HG02798 (cell line): Measurements from ENCODE around the gene DDX28.
A peak's percentile ranks its signal among the peaks of the same experiment; 100 is the strongest.

Source experiments
- ATAC-seq: cut with Tn5 transposase; IDR thresholded peaks from one replicate; pipeline ENCODE4 v1.9.1; 2021; ENCODE audit warnings: mild to moderate bottlenecking; ENCODE audit not compliant: unreplicated experiment, poor library complexity

The DDX28 gene

GRCh38 chr16:68022728-68023537, at the start of gene DDX28, which contains the start of gene DUS2:
Gene DDX28, minus strand, starts transcription at chr16:68023232. Its CDS starts 30 bp downstream, at chr16:68023202.
Gene DUS2, plus strand, starts transcription at chr16:68023284. Its CDS starts 14,740 bp downstream, at chr16:68038024.
- ATAC-seq, result peak; percentile 91

GRCh38 chr16:68072038-68072695, 49.1 kb upstream of the DDX28 start:
- ATAC-seq, result no peak

GRCh38 chr16:68071518-68071901, 48.5 kb upstream of the DDX28 start:
- no peak for ATAC-seq

- ATAC-seq, result peak; percentile 34
Measured at GRCh38 chr16:68070806-68071517, 47.9 kb upstream of the DDX28 start.

GRCh38 chr16:68070249-68070730, 47.3 kb upstream of the DDX28 start:
- no peak for ATAC-seq

GRCh38 chr16:68069511-68070248, 46.6 kb upstream of the DDX28 start:
- ATAC-seq, result no peak

GRCh38 chr16:68068926-68069325, 45.9 kb upstream of the DDX28 start:
- no peak for ATAC-seq

- no peak for ATAC-seq
Measured at GRCh38 chr16:68066763-68067162, 43.7 kb upstream of the DDX28 start.

- ATAC-seq, result no peak
Measured at GRCh38 chr16:68065716-68066305, 42.8 kb upstream of the DDX28 start.

- peak; percentile 45 for ATAC-seq
Measured at GRCh38 chr16:68064791-68065365, 41.8 kb upstream of the DDX28 start.

GRCh38 chr16:68062910-68063393, 39.9 kb upstream of the DDX28 start:
- ATAC-seq, result no peak

- ATAC-seq, result no peak
Measured at GRCh38 chr16:68061396-68061795, 38.4 kb upstream of the DDX28 start.

GRCh38 chr16:68059804-68060203, 36.8 kb upstream of the DDX28 start:
- ATAC-seq, result no peak

GRCh38 chr16:68055395-68055794, 32.4 kb upstream of the DDX28 start:
- ATAC-seq, result no peak

GRCh38 chr16:68049449-68049848, 26.4 kb upstream of the DDX28 start:
- no peak for ATAC-seq

- ATAC-seq, result no peak
Measured at GRCh38 chr16:68047987-68048386, 25.0 kb upstream of the DDX28 start.

GRCh38 chr16:68046106-68046505, 23.1 kb upstream of the DDX28 start:
- no peak for ATAC-seq

GRCh38 chr16:68041783-68042182, 18.8 kb upstream of the DDX28 start:
- no peak for ATAC-seq
